A549 treated with AZD9567 at 1 μM for 4 hours (cell line): ENCODE results near the gene RTN4RL2. TPM values are rescaled to one million over a fixed set of nuclear protein-coding genes. Genes with fewer than 3 reads are reported as not detected.

Source experiments
- total RNA-seq: library from RNA; stranded (reverse); fragments of 200-300 nt; extraction: Qiagen RNA extraction; gene quantifications from 5 replicates; pipeline ENCODE4 v1.2.3, GENCODE V29; 2022; ENCODE audit not compliant: insufficient read depth

RTN4RL2 gene
- 70.3 to 89.4 TPM (median 76.9 TPM) in 5 replicates for total RNA-seq

DNA sequence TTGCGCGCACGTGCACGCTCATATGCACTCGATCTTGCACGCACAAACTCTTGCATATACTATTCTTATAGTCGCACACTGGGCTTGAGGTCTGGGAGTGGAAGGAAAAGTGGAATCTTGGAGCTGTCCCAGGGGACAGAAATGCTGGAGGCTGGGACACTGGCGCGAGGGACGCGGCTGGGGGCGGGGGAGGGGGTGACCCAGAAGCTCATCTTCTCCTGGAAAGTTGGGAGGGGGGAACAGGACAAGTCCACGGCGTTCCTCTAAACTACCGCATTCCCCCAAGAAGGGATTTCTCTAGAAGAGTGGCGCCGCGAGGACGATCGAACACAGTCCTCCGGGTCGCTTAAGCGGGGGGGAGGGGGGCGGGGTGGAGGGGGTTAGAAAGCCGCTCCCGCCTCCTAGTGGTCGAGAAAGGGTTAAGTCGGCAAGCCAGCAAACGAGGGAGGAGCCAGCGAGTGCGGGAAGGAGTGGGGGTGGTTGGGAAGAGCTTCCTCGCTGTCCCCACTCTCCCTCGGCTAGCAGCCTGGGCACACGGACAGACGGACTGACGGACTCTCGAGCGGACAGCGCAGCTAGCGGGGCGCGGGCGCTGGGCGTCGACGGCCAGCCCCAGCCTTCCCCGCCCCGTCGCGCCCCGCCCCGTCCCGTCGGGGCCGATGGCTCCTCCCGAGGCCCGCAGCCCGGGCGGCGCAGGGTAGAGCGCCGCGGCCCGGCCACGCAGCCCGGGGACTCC, at the start of gene RTN4RL2:
Gene RTN4RL2 (plus strand): TSS at position 507 of the 736 bp plus-strand sequence. CDS start 338 bp downstream, outside the sequence.

DNA sequence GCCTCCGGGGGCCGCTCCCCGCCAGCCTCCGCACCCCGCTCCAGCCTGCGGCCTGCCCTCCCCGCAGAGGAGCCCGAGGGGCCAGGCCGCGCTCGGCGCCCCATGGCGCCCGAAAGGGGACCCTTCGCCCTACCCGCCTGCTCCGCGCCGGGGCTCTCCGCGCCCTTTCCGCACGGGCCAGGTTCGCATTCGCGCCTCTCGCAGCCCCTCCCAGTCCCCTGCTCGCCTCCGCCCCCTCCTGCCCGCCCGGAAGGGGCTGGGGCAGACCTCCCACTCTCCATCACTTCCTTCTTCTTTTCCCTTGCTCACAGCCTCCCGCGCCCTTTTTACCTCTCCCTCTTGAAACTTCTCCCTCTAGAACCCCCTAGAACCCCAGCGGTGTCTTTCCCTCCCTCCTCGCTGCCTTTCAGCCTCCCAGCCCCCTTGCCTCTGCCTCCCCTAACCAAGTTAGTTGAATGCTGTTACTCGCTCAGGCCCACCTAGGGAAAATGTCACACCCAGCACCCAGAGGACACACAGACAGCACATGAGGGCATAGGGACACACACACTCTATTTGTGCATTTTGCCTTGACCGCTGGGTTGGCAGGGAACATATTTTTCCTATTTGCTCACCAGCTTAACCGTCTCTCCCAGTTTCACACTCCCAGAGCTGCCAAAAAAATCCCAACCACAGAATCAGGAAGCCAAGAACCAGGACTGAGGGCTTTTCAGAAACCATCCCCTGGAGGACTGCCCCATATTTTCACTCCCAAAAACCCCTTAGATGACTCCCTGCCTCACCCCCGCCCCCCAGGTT, 33.2 kb upstream of the RTN4RL2 start, which contains the start of gene SLC43A3:
Gene SLC43A3 (minus strand): TSS at position 193 of the 798 bp plus-strand sequence. CDS start 949 bp downstream, outside the sequence.

DNA sequence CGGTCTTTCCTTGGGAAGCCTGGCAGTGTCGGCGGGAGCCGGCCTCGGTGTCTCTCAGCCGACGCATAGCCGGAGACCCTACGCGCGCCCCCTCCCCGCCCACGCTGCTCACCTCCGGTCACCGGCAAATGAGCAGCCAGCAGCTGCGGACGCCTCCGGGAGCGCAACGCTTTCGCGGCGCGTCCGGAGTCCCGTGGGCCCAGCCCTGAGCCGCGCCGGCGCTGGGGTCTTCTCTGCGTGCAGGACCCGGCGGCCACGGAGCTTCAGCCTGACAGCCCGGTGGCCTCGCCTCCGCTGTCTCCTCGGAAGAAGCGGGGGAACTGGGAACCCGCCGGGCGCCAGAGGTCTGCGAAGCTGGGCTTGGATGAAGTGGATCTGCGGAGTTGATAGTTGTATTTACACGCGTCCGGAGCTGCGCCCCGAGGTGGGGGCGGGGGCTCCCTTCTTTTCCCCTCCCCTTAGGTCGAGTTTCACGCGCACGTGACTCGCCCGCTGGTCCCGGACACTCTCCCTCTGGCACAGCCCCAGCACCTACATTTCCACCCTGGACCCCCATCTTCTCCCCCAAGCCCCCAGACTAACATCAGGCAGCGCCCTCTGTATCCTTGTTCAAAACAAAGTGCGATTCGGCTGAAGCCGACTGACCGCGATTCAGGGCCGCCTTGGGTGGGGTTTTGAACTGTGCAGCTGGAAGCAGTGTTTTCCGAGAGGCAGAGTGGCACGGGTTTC, 55.2 kb downstream of the RTN4RL2 start, which contains the start of gene SLC43A1:
Gene SLC43A1 (minus strand): TSS at position 371 of the 729 bp plus-strand sequence. CDS start 1,591 bp downstream, outside the sequence.

Other genes starting within 250 kb of the RTN4RL2 start
- 0.05 TPM in 1 of 5 replicates, not detected in the others for gene APLNR, start 223.3 kb upstream of the RTN4RL2 start, total RNA-seq
- 59.0 to 83.4 TPM (median 74.4 TPM) in 5 replicates for gene TNKS1BP1, start 135.6 kb upstream of the RTN4RL2 start, total RNA-seq
- 188 to 217 TPM (median 210 TPM) in 5 replicates for gene SSRP1, start 124.6 kb upstream of the RTN4RL2 start, total RNA-seq
- 0.07 to 0.15 TPM (median 0.13 TPM) in 4 of 5 replicates, not detected in the other for gene P2RX3, start 122.2 kb upstream of the RTN4RL2 start, total RNA-seq
- not detected in 5 replicates for gene PRG3, start 79.4 kb upstream of the RTN4RL2 start, total RNA-seq
- not detected in 5 replicates for gene PRG2, start 69.9 kb upstream of the RTN4RL2 start, total RNA-seq
- gene SLC43A3, start 33.4 kb upstream of the RTN4RL2 start, total RNA-seq = 0.23 to 0.34 TPM (median 0.29 TPM) in 4 of 5 replicates, not detected in the other
- gene SLC43A1, start 55.2 kb downstream of the RTN4RL2 start, total RNA-seq = 2.2 to 7.3 TPM (median 2.6 TPM) in 5 replicates
- gene TIMM10, start 70.2 kb downstream of the RTN4RL2 start, total RNA-seq = 149 to 169 TPM (median 162 TPM) in 5 replicates
- gene SMTNL1, start 77.1 kb downstream of the RTN4RL2 start, total RNA-seq = not detected in 5 replicates
- gene UBE2L6, start 107.1 kb downstream of the RTN4RL2 start, total RNA-seq = 34.8 to 41.9 TPM (median 37.3 TPM) in 5 replicates
- gene SERPING1, start 137.2 kb downstream of the RTN4RL2 start, total RNA-seq = 0.55 to 1.6 TPM (median 0.84 TPM) in 5 replicates
- 0.23 to 0.45 TPM (median 0.27 TPM) in 4 of 5 replicates, not detected in the other for gene YPEL4, start 189.4 kb downstream of the RTN4RL2 start, total RNA-seq
- gene CLP1, start 197.2 kb downstream of the RTN4RL2 start, total RNA-seq = 24.5 to 31.6 TPM (median 30.3 TPM) in 5 replicates
- gene ZDHHC5, start 207.6 kb downstream of the RTN4RL2 start, total RNA-seq = 68.2 to 96.5 TPM (median 70.7 TPM) in 5 replicates